Measurements from ENCODE around the gene C1orf174. TPM values are rescaled to one million over a fixed set of nuclear protein-coding genes. Genes with fewer than 3 reads are reported as not detected.

Gene C1orf174
- total RNA-seq, 1 experiment from 2014 or later = 21.1 TPM

GRCh38 chr1:3874736-3875135 is 25.3 kb downstream of the C1orf174 start:
- Histone ChIP-seq H2BK15ac (ENCODE audit: low read depth, low read length) (no peak overlapping the region), H3K79me1 (ENCODE audit: insufficient read depth, low read depth, low read length, poor library complexity, severe bottlenecking) (no peaks in the 10 kb centered on the region), H3K23me2 (ENCODE audit: insufficient read length, low read depth, low read length, poor library complexity, severe bottlenecking) (no peaks in the 10 kb centered on the region), H2AK5ac (ENCODE audit: insufficient read length, low read length) (no peak overlapping the region), H3K9ac (ENCODE audit: extremely low read depth, insufficient read length, low read length) (no peak overlapping the region), H4K8ac (replicated peaks; ENCODE audit: insufficient read length, low read depth, low read length) (no peak overlapping the region), H3K27ac (ENCODE audit: insufficient read length, low read depth, low read length) (no peak overlapping the region), H4K91ac (ENCODE audit: insufficient read length, low read depth, low read length) (no peak overlapping the region), H4K20me1 (ENCODE audit: control insufficient read depth, insufficient read depth, insufficient read length) (no peaks in the 10 kb centered on the region), H2BK12ac (ENCODE audit: insufficient read length, low read depth, low read length) (no peak overlapping the region), H3K27me3 (ENCODE audit: insufficient read depth, low read length) (no peaks in the 10 kb centered on the region), H2BK5ac (ENCODE audit: insufficient read length, low read length) (no peak overlapping the region), H3T11ph (ENCODE audit: low read length) (no peak overlapping the region), H3K4me1 (ENCODE audit: insufficient read depth, low read length) (no peaks in the 10 kb centered on the region), H2AFZ (ENCODE audit: low read length) (no peak overlapping the region), H3K79me2 (ENCODE audit: insufficient read depth, low read length) (no peaks in the 10 kb centered on the region), H3K4me2 (ENCODE audit: insufficient read depth, insufficient read length, low read length) (no peak overlapping the region), H3K9me3 (ENCODE audit: control insufficient read depth, low read depth, low read length) (peaks cover 8% of the 10 kb centered on the region), H3K56ac (ENCODE audit: insufficient read length, low read depth, low read length) (no peak overlapping the region), H3K23ac (ENCODE audit: insufficient read length, low read depth, low read length) (no peak overlapping the region), H3K18ac (ENCODE audit: insufficient read length, low read depth, low read length) (no peak overlapping the region), H2BK120ac (ENCODE audit: low read depth, low read length, poor library complexity, severe bottlenecking) (no peak overlapping the region), H3K14ac (ENCODE audit: insufficient read depth, low read length) (no peak overlapping the region), H2BK20ac (ENCODE audit: low read depth, low read length, poor library complexity, severe bottlenecking) (no peak overlapping the region), H4K5ac (ENCODE audit: insufficient read length, low read depth, low read length) (no peak overlapping the region), H3K4ac (ENCODE audit: low read depth, low read length) (no peak overlapping the region)
- TF ChIP-seq, protein P1, sequence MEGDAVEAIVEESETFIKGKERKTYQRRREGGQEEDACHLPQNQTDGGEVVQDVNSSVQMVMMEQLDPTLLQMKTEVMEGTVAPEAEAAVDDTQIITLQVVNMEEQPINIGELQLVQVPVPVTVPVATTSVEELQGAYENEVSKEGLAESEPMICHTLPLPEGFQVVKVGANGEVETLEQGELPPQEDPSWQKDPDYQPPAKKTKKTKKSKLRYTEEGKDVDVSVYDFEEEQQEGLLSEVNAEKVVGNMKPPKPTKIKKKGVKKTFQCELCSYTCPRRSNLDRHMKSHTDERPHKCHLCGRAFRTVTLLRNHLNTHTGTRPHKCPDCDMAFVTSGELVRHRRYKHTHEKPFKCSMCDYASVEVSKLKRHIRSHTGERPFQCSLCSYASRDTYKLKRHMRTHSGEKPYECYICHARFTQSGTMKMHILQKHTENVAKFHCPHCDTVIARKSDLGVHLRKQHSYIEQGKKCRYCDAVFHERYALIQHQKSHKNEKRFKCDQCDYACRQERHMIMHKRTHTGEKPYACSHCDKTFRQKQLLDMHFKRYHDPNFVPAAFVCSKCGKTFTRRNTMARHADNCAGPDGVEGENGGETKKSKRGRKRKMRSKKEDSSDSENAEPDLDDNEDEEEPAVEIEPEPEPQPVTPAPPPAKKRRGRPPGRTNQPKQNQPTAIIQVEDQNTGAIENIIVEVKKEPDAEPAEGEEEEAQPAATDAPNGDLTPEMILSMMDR (conservative IDR thresholded peaks at IDR 0.05) = no peak
- no peak for DNase-seq
- Mint-ChIP-seq H3K36me3 (ENCODE audit: insufficient read depth in 1 of 3, low read depth in 3 of 3) (peaks cover 20 to 33% (median 22%) of the 10 kb centered on the region in 3 experiments), H3K27ac (no peak overlapping the region), H3K4me3 (no peak overlapping the region), H3K27me3 (ENCODE audit: low read depth) (no peaks in the 10 kb centered on the region), H3K9me3 (peaks cover 16% of the 10 kb centered on the region in 2 experiments), H3K4me1 (peaks cover 2 to 6% of the 10 kb centered on the region in 2 experiments; a peak in 3 of 4 replicates)
- no CpG with 5 or more reads among the region's 23 CpGs for WGBS (ENCODE audit: extremely low coverage, insufficient read length, low lambda C conversion rate)
